ENCODE measurements around the gene ARHGAP5.

ARHGAP5 gene

GRCh38 chr14:32044454-32044853 lies 32.6 kb upstream of the ARHGAP5 start:
- DNase-seq (ENCODE audit: low read depth): no peak
- no peak overlapping the region for H3K4me3 ChIP-seq (ENCODE audit: control insufficient read depth, low read depth, low read length)
- TF ChIP-seq, protein P1, sequence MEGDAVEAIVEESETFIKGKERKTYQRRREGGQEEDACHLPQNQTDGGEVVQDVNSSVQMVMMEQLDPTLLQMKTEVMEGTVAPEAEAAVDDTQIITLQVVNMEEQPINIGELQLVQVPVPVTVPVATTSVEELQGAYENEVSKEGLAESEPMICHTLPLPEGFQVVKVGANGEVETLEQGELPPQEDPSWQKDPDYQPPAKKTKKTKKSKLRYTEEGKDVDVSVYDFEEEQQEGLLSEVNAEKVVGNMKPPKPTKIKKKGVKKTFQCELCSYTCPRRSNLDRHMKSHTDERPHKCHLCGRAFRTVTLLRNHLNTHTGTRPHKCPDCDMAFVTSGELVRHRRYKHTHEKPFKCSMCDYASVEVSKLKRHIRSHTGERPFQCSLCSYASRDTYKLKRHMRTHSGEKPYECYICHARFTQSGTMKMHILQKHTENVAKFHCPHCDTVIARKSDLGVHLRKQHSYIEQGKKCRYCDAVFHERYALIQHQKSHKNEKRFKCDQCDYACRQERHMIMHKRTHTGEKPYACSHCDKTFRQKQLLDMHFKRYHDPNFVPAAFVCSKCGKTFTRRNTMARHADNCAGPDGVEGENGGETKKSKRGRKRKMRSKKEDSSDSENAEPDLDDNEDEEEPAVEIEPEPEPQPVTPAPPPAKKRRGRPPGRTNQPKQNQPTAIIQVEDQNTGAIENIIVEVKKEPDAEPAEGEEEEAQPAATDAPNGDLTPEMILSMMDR (IDR thresholded peaks at IDR 0.05; ENCODE audit: control insufficient read depth, insufficient read depth, low read depth, low read length, missing control alignments): no peak

- TF ChIP-seq, protein P1 (IDR thresholded peaks at IDR 0.05; ENCODE audit: control insufficient read depth, insufficient read depth, low read depth, low read length, missing control alignments): no peak
- no peak overlapping the region for H3K4me3 ChIP-seq (ENCODE audit: control insufficient read depth, low read depth, low read length)
Measured at GRCh38 chr14:32047791-32048190, 29.3 kb upstream of the ARHGAP5 start.

DNA sequence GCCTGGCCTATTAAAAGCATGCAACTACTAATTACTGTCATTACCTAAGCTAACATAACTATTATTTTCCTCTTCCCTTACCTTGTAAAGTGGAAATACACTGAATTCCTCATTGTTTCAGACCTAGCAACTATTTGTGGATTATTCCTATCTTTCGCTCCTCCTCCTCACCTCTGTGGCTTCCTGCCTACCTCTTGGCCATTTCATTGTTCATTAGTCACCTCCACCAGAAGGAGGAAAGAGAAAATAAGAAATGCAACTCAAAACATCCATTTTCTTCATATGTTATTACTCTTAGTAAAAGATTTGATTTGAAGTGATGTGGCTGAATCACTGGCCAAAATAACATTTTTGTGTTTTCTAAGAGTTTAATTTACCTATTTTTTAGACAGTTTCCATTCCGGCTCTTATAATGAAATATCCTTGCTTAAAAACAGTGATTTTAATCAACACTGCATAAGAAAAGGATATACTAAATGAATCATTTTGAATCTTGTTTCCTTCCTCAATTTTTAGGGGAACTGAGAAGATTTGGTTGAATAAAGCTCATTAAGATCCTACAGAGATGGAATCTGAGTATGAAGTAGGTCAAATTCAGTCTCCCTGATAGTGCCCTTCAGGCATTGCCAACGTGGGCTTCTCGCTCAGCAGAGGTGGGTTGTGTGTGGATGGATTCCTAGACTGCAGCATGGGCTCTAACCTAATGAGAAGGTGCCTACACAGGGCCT lies 27.6 kb upstream of the ARHGAP5 start:
- TF ChIP-seq, protein P1 (IDR thresholded peaks at IDR 0.05; ENCODE audit: control insufficient read depth, insufficient read depth, low read depth, low read length, missing control alignments): no peak
- no peak overlapping the region for H3K4me3 ChIP-seq (ENCODE audit: control insufficient read depth, low read depth, low read length)
- DNase-seq (ENCODE audit: low read depth): no peak

More at GRCh38 chr14:32047791-32048190, 29.3 kb upstream of the ARHGAP5 start:
- DNase-seq (ENCODE audit: low read depth): no peak

DNA sequence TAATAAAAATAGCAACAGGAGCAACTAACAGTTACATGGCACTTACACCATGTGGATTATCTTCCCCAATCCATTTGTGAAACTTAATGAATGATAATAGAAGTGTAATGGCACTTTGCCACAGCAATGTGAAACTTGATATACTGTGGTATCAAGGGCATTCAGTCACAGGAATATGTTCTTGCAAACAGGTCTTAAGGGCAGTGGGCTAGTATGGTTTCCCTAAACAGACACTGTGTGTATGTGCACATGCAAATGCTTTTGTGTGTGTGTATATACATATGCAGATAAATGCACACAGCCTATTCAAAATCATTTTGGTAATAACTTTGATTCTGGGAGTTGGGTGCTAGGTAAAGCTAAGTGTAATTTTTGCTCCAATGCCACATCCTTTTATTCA lies 26.2 kb upstream of the ARHGAP5 start:
- DNase-seq (ENCODE audit: low read depth): no peak
- TF ChIP-seq, protein P1 (IDR thresholded peaks at IDR 0.05; ENCODE audit: control insufficient read depth, insufficient read depth, low read depth, low read length, missing control alignments): no peak
- H3K4me3 ChIP-seq (ENCODE audit: control insufficient read depth, low read depth, low read length): no peak overlapping the region

DNA sequence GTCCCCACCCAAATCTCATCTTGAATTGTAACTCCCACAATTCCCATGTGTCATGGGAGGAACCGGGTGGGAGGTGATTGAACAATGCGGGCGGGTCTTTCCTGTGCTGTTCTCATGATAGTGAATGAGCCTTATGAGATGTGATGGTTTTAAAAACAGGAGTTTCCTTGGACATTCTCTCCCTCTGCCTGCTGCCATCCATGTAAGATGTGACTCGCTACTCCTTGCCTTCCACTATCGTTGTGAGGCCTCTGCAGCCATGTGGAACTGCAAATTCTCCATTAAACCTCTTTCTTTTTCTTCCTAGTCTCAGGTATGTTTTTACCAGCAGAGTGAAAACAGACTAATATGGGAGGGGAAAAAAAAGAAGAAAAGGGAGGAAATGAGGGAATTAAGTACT lies 22.6 kb upstream of the ARHGAP5 start:
- no peak overlapping the region for H3K4me3 ChIP-seq (ENCODE audit: control insufficient read depth, low read depth, low read length)
- DNase-seq (ENCODE audit: low read depth): no peak
- TF ChIP-seq, protein P1 (IDR thresholded peaks at IDR 0.05; ENCODE audit: control insufficient read depth, insufficient read depth, low read depth, low read length, missing control alignments): no peak

DNA sequence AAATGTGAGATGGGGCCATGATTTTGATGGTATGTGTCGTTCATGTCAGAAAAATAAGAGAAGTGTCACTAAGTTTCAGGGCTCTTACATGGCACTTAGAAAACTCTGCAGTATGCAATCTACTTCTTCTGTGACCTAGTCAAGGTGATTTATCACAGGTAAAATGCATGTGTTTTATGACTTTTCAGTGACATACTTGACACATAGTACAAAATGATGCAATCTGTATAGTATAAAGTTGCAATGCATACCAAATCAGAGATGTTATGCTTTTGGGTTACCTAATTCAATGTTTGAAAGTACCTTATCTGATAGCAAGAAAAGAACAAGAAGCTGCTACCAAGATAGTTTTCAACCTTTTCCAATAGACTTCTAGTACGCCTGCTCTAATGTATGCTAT lies 21.9 kb upstream of the ARHGAP5 start:
- DNase-seq (ENCODE audit: low read depth): no peak
- TF ChIP-seq, protein P1 (IDR thresholded peaks at IDR 0.05; ENCODE audit: control insufficient read depth, insufficient read depth, low read depth, low read length, missing control alignments): no peak
- H3K4me3 ChIP-seq (ENCODE audit: control insufficient read depth, low read depth, low read length): no peak overlapping the region

All from AG09309 (cell line).